Cardiac septum (tissue), 1 donor: ENCODE results near the gene NQO2. TPM values are rescaled to one million over a fixed set of nuclear protein-coding genes. Genes with fewer than 3 reads are reported as not detected.
"Not testable (repeated sequence)": the region's sequence is repeated elsewhere in the genome, so short reads cannot be mapped to it uniquely, and the experiment has no call there.

ENCODE experiments used
- DNase-seq: peaks from one replicate; pipeline ENCODE4 v3.0.0-alpha.2; 2020; ENCODE audit warnings: low spot score
- intact Hi-C: fragments of 100-400 bp; cut with DNase I; formaldehyde crosslinking; loops from one replicate; pipeline ENCODE4 v1.14.0; 2022
- total RNA-seq: library from RNA; stranded (reverse); fragmentation: NEBNext Ultra II Directional; extraction: Animal tissue kit (Norgen Biotek cat#: 25700); gene quantifications from one replicate; pipeline ENCODE4 v1.2.1, GENCODE V29; 2021
- donor health status: DM: no; HTN: no; CAD: no.

NQO2 gene
- total RNA-seq, 1 donor from 2014 or later: 37.9 TPM

DNA sequence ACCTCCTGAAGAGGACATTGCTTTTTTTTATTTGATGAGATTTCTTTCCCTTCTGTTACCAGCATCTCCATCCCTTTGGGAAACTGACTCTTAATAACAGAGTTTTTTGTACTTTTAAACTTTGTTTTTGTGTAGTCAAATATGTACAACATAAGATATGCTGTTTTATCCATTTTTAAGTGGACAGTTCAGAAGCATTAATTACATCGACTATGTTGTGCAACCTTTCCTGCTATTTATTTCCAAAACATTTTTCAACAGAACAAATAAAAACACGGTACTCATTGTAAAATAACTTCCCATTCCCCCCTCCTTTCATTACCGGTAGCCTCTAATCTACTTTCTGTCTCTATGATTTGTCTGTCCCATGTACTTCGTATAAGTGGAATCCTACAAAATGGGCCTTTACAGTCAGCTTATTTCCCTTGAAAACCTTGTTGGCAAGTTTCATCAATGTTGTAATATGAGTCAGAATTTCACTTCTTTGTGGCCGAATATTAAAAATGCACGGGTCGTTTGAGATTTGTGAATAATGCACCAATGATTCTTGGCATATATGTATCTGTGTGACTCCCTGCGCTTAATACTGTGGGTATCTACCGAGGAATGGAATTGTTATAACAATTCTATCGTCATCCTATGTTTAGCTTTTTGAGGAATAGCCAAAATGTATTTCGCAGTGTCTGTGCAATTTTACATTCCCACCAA, 57.5 kb downstream of the NQO2 start:
- no peak for DNase-seq
- intact Hi-C loops: loop anchor here (10.0 kb wide), 1 partner anchor 212 kb away; the partner anchor contains the start of gene SERPINB1

DNA sequence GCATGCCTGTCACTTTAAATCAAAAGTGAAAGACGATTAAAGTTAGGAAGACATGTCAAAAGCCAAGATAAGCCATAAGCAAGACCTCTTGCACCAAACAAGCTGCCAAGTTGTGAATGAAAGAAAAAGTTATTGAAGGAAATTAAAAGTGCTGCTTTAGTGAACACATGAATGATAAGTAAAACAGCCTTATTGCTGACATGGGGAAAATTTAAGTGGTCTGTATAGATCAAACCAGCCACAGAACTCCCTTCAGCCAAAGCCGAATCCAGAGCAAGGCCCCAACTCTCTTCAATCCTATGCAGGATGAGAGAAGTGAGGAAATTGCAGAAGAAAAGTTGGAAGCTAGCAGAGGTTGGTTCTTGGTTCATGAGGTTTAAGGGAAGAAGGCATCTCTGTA, 59.3 kb downstream of the NQO2 start:
- intact Hi-C loops: loop anchor here (10.0 kb wide), 1 partner anchor 214 kb away; the partner anchor contains the start of gene SERPINB1
- DNase-seq: no peak

DNA sequence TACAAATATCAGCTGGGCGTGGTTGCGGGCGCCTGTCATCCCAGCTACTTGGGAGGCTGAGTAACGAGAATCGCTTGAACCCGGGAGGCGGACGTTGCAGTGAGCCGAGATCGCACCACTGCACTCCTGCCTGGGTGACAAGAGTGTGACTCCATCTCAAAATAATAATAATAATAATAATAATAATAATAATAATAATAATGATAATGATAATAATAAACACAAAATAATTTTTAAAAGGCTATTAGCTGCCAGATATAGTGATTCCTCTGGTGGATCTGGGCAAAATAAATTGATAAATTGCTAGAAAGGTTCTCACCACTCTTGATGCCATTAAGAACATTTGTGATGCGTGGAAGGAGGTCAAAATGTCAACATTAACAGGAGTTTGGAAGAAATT, 60.4 kb downstream of the NQO2 start:
- DNase-seq, intact Hi-C loops: not testable (repeated sequence)

DNA sequence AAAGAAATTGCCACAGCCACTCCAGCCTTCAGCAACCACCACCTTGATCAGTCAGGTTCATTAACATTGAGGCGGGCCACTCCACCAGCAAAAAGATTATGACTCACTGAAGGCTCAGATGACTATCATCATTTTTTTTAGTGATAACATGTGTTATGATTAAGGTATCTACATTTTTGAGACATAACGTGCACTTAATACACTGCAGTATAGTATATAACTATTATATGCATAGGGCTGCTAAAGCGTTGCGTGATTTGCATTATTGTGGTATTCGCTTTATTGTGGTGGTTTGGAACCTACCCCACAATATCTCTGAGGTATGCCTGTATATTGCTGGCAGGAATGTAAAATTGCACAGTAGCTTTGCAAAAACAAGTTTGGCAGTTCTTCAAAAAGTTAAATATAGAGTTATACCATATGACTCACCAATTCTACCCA, 61.8 kb downstream of the NQO2 start:
- DNase-seq: no peak
- intact Hi-C loops: no loop called here

DNA sequence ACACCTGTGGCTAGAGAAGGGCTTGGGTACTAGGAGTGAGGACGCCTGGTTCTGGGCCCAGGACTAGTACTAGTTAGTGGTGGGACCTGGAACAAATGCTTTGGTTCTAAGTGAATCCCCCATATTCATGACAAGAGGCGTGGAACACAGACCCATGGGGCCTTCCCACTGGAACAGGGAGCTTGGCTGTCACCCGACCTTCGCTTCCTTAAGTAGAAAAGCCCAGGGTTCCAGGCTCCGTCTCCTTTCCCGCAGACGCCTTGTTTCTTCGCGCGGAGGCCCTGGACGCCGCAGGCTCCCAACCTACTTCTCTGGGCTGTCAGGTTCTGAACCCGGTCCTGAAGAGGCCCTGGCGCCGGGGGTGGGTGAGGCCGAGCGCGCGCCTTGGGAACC, 63.6 kb downstream of the NQO2 start:
- intact Hi-C loops, DNase-seq: not testable (repeated sequence)

DNA sequence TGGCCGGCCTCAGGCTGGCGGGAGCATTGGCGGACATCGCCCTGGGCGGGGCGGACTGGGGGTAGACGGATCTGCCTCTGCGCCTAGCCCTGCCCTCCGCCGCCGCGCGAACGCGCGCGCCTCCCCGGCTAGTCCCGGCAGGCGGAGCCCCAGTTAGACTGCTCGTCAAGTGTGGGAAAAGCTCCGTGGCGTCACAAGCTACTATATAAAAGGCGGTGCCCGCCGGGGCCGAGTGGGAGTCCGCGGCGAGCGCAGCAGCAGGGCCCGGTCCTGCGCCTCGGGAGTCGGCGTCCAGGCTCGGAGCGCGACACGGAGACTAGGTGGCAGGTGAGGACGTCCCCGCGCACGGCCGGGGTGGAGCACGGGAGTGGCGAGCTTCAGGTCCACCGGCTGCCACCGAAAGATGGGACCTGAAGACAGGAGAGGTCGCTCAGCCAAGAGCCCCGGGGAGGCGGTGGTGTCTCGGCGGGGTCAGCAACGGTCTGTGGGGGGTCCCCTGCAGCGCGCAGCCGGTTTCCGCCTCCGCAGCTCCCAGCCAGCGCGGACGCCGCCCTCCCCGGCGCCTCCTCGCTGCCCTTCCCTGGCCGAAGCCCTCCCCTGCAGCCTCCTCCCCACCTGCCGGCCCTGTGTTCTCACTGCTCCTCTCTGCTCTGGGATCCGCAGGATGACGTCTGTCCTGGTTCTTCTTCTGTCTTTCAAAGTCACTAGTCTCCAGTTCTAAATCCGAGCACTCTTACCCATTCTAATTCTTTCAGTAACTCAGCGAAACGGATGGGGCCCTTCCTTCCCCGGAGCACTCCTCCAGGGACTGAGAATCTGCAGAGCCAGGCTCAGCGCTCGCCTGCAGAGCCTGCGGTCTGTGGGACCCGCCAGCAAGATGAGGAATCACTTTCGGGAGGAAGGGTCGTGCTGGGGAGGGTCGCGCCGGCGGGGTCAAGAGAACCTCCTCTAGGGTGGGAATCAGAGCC, 64.3 kb downstream of the NQO2 start:
- DNase-seq: peak; percentile 99
- intact Hi-C loops: no loop called here

DNA sequence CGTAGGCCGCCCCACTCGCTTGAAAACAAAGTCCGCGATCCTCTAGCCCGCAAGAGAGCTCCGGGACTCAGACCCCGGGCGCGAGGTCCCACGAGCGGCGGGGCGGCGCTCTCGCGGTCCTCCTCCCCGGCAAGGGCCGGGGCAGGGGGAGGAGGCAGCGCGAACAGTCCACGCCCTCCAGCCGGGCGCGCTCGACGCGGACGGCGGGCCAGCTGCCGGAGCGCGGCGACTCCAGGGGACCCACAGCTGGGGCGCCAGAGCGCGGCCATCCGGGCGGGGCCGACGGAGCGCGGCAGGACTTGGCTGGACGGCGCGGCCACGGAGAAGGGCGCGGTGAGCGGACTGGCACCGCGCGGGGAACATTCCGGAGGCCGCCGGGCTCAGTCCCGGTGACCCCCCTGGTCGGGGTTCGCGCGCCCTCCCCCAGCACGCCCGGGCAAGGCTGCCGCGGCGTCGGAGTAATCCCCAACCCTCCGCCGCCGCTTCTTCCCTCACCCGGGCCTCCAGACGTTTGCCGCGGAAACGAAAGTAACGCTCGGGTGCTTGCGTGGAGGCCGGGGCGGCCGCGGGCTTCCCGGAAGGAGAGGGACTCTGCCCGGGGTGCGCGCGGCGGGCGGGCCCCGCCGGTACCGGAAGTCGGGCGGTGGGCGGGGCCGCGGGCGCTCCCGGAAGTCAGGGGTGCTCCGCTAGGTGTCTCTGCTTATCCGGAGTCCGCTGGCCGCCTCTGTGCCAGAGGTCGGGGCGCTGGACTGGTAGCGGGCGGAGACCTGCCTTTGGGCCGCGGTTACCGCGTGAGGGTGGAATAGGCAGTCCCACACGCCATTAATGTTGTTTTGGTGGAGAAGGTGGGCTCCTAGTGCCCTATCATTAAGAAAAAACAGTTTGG, 68.9 kb downstream of the NQO2 start, which contains the start of gene RIPK1:
Gene RIPK1 (plus strand): TSS at position 166 of the 886 bp plus-strand sequence. CDS start 8,330 bp downstream, outside the sequence.
- DNase-seq: peak; percentile 98

More for the DNA sequence above, 68.9 kb downstream of the NQO2 start, which contains the start of gene RIPK1:
- intact Hi-C loops: loop anchor here (5.0 kb wide), 1 partner anchor 94 kb away; no protein-coding TSS in a partner anchor

Other genes with a start within 250 kb of the NQO2 start
- 0.51 TPM for gene MYLK4, start 249.0 kb upstream of the NQO2 start, total RNA-seq
- 35.2 TPM for gene WRNIP1, start 234.5 kb upstream of the NQO2 start, total RNA-seq
- gene SERPINB1, start 158.0 kb upstream of the NQO2 start, total RNA-seq: 26.4 TPM
- gene SERPINB9, start 96.6 kb upstream of the NQO2 start, total RNA-seq: 5.3 TPM
- 171 TPM for gene SERPINB6, start 28.3 kb upstream of the NQO2 start, total RNA-seq
- gene RIPK1, start 68.6 kb downstream of the NQO2 start, total RNA-seq: 8.2 TPM
- gene BPHL, start 118.8 kb downstream of the NQO2 start, total RNA-seq: 12.0 TPM
- gene TUBB2A, start 157.7 kb downstream of the NQO2 start, total RNA-seq: 25.1 TPM
- 1.2 TPM for gene TUBB2B, start 227.8 kb downstream of the NQO2 start, total RNA-seq